ENCODE data around the gene MSRB2.

DNA sequence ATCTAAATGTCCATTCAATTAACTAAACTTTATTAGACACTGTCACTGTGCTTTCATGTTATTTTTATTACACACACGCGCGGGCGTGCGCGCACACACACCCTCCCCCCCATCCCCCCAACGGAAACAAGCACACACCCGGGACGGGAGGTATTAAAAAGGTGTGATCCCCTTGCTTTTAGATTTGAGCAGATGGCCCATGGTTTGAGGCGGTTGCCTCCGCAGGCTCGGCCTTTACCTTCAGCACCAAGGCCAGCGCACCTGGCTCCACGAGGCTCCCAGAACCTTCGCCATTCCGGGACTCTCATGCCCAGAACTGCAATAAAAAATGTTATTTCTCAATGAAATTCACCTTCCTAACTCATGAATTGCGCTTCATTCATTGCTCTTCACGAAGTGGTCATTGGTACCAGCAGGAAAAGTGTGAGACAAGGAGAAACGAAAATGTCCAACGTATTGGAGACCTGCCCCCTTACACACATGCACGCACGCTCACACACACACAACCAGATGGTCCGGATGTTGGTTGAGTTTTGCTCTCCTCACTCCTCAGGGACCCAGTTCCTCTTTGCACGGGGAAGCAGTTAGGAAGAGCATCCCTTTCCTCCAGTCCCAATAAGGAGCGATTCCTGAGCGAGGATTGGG is 76.0 kb downstream of the MSRB2 start:
- TF ChIP-seq, protein P1, sequence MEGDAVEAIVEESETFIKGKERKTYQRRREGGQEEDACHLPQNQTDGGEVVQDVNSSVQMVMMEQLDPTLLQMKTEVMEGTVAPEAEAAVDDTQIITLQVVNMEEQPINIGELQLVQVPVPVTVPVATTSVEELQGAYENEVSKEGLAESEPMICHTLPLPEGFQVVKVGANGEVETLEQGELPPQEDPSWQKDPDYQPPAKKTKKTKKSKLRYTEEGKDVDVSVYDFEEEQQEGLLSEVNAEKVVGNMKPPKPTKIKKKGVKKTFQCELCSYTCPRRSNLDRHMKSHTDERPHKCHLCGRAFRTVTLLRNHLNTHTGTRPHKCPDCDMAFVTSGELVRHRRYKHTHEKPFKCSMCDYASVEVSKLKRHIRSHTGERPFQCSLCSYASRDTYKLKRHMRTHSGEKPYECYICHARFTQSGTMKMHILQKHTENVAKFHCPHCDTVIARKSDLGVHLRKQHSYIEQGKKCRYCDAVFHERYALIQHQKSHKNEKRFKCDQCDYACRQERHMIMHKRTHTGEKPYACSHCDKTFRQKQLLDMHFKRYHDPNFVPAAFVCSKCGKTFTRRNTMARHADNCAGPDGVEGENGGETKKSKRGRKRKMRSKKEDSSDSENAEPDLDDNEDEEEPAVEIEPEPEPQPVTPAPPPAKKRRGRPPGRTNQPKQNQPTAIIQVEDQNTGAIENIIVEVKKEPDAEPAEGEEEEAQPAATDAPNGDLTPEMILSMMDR (IDR thresholded peaks at IDR 0.05): no peak
- no peak for TF ChIP-seq POLR2A (IDR thresholded peaks at IDR 0.05)

All from lower leg skin (tissue), 3 donors.